HG03439 (cell line): Measurements from ENCODE around the gene HMCN2.
"Not testable (repeated sequence)": the region's sequence is repeated elsewhere in the genome, so short reads cannot be mapped to it uniquely, and the experiment has no call there.

ENCODE experiments used
- ATAC-seq: cut with Tn5 transposase; IDR thresholded peaks from one replicate; pipeline ENCODE4 v1.9.1; 2021; ENCODE audit warnings: mild to moderate bottlenecking, moderate library complexity; ENCODE audit not compliant: unreplicated experiment

Gene HMCN2

DNA sequence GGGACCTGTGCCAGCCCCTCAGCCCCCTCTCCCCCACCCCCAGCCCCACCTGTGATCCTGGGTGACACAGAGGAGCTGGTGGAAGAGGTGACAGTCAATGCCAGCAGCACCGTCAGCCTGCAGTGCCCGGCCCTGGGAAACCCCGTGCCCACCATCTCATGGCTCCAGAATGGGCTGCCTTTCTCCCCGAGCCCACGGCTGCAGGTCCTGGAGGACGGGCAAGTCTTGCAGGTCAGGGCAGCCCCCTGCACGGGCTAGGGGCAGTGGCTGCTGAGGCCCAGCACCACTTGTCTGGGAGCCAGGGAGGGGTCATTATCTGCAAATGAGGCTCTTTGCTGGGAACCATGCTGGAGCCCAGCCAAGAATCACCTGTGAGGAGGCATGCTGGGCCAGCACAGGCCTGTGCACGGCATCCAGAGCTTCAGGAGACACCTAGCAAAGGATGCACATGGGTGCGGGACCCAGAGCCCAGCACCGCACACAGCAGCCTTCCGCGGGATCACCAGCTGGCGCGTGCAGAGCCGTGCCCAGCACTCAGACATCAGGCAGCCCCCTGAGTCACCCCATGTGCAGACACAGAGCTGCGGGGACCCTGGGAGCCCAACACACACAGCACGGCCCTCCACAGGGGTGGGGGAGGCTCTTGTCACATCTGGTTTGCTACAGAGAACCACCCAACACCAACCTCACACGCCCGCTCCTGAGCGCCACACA lies 117.2 kb downstream of the HMCN2 start:
- ATAC-seq, result no peak

DNA sequence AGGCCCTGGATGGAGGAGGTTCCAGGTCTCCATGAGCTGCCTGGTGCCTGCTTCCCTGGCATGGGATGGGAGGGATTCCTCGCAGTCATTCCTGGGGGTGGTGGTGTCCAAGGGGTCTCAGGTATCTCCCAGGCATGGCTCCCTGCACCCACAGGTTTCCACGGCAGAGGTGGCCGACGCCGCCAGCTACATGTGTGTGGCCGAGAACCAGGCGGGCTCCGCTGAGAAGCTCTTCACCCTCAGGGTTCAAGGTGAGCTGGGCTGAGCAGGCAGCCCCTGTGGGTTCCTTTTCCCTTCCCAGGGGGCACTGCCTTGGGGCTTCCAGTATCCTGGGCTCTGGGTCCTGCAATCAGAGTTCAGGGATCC lies 117.8 kb downstream of the HMCN2 start:
- no peak for ATAC-seq

DNA sequence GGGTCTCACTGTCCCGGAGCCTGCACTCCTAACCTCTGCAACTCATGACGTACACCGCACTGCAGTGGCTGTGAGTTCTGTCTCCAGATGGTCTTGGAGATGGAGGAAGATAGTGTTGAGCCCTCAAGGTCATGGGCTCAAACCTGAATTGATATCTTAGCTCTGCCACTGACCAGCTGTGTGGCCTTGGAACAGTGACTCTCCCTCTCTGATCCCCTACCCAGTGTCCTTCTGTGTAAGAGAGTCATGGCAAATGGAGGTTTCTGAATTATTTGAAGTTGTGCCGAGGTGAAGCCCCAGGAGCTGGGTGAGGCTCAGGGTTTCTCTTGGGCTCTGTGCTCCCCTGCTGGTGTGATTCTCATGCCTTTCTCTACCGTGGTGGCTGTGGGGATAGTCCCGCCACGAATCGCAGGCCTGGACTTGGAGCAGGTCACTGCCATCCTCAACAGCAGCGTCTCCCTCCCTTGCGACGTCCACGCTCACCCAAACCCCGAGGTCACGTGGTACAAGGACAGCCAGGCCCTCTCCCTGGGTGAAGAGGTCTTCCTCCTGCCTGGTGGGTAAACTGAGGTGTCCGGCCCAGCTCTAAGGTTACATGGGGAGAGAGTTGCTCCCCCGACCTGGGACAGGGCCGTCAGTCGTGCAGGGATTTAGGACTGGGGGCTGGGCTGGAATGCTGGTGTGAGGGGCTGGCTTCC lies 118.6 kb downstream of the HMCN2 start:
- no peak for ATAC-seq

DNA sequence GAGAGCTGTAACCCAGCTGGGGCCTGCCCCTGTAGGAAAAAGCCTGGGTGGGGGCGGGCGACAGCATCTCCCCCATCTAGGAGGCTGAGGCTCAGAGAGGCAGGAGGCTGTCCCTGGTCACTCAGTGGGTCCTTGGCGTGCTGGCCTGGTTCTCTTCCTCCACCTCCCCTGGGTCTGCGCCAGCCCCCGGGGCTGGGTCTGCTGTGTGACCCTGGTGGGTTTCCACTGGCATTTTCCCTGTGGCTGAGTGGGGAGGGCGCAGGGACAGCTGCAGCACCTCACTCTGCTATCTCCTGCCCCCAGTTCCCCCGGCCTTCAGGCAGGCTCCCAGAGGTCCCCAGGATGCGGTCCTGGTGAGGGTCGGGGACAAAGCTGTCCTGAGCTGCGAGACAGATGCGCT lies 119.7 kb downstream of the HMCN2 start:
- no peak for ATAC-seq

DNA sequence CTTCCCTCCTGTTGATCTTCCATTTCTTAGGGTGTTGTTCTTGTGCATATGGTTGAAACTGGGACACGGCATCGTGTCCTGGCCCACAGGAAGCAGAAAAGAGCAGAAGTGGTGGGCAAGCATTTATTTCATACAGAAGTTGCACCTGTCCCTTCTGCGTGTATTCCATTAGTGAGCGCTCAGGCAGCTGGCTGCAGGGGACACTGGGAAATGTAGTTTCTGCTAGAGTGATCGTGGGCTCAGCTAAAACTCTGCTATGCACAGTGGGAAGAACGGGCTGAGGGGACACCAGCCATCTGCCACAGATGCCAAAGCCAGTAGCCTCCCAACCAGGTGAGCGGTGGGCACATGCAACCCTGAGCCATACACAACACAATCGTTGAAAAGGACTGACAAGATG lies 121.8 kb downstream of the HMCN2 start:
- ATAC-seq, result no peak

DNA sequence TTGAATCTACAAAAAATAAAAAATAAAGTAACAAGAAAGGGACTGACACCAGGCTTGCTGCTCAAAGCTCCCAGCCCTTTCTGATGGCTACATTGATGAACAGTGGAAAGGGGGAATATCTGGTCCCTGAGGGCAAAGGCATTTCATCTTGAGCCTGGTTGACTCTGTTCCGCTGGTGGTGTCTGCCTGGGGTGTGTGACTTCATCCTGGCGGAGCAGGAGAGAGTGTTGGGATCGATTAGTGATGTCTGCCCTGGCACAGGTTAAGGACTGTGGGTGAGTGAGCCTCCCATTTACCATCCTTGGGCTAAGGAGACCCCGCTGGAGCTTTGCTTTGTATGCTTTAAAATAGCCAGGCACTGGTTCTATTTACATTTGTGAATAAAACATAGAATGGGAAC lies 122.3 kb downstream of the HMCN2 start:
- ATAC-seq, result no peak

DNA sequence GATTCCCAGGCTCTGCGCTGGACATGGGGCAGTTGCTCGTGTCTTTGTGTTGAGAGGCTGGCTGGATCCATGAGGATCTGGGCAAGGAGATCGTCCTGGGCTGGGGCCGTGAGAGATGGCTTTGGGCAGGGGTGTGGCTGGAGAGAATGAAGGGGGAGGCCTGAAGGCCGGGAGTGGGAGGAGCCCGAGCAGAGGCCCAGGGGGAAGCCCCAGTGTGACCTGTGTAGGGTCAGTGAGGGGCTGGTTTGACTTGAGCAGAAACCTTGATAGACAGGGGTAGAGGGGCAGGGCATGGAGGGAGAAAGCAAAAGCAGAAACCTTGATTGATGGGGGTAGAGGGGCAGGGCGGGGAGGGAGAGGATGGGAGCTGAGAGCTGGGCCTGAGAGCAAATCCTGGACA lies 124.8 kb downstream of the HMCN2 start:
- no peak for ATAC-seq

DNA sequence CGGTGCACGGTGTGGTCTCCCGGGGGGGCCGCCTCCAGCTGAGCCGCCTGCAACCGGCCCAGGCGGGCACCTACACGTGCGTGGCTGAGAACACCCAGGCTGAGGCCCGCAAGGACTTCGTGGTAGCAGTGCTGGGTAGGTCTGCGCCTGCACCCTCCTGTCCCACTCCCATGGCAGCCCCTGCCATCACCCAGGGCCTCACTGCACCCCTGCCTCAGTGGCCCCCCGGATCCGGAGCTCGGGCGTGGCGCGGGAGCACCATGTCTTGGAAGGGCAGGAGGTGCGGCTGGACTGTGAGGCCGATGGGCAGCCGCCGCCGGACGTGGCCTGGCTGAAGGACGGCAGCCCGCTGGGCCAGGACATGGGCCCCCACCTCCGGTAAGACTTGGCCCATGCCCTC lies 125.4 kb downstream of the HMCN2 start:
- ATAC-seq, result no peak

DNA sequence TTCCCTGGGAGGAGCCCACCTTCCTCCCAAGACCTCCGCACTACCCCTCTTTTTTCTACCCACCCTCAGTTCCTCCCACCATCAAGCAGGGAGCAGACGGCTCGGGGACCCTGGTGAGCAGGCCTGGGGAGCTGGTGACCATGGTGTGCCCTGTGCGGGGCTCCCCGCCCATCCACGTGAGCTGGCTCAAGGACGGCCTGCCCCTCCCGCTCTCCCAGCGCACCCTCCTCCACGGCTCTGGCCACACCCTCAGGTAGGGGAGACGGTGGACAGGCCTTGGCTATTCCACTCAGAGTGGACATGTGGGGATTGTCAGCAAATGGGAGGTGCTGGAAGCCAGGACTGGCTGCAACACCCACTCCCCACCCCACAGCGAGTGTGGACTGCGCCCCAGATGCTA lies 126.3 kb downstream of the HMCN2 start:
- ATAC-seq, result no peak

DNA sequence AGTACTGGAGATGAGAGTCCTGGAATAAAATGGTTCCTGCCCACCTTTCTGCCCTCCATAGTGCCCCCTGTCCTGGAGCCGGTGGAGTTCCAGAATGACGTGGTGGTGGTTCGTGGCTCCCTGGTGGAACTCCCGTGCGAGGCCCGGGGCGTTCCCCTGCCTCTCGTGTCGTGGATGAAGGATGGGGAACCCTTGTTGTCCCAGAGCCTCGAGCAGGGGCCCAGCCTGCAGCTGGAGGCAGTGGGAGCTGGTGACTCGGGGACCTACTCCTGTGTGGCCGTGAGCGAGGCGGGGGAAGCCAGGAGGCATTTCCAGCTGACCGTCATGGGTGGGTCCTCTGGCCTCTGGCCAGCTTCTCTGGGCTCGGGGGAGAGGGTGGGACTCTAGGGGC lies 128.1 kb downstream of the HMCN2 start:
- no peak for ATAC-seq

DNA sequence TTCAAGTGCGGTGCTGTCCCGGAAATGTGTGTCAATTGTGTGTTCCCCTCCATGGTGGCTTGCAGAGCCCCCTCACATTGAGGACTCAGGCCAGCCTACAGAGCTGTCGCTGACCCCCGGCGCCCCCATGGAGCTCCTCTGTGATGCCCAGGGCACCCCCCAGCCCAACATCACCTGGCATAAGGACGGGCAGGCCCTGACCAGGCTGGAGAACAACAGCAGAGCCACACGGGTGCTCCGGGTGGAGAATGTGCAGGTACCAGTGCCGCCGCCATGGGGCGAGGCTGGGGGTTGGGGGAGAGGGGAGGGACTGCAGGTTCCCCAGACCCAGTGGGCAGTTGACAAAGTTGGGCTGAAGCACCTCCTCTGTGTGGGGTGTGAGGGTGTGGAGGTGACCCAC lies 128.8 kb downstream of the HMCN2 start:
- ATAC-seq, result no peak

DNA sequence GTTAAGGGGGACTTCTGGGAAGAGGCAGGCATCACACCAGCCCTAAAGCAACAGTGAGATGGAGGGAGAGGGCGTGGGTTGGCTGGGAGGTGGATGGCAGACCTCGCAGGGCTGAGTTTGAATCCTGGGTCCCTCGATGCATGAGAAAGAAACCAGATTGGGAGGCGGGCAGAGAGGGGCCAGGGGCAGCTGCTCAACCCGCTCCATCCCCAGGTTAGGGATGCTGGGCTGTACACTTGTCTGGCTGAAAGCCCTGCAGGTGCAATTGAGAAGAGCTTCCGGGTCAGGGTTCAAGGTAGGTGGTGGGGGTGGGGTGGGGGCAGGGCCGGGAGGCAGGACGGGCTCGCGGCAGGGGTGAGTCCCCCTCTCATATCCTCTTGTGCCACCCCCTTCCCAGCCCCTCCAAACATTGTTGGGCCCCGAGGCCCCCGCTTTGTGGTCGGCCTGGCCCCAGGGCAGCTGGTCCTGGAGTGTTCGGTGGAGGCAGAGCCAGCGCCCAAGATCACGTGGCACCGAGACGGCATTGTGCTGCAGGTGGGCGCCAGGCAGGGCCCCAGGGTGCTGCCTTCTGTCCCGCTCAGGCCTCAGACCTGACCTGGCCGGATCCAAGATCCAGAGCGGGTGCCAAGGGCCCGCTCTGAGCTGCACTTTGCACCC lies 129.4 kb downstream of the HMCN2 start:
- no peak for ATAC-seq

DNA sequence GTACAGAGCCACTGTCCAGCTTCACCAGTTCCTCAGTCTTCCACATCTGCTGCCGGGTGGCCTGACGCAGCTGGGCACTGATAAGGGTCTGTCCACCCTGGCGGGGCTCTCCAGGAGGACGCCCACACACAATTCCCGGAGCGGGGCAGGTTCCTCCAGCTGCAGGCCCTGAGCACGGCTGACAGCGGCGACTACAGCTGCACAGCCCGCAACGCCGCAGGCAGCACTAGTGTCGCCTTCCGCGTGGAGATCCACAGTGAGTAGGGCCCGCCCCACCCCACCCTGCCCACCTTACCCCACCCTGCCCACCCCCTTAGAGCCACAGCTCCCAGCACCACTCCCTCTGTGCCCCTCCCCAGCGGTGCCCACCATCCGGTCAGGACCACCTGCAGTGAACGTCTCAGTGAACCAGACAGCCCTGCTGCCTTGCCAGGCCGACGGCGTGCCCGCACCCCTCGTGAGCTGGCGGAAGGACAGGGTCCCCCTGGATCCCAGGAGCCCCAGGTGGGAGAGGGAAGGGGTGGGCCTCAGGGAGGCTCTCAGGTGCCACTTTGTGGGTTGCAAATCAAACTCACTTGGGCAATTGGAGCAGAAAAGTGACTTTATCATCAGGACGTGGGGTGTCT lies 130.4 kb downstream of the HMCN2 start:
- ATAC-seq, result no peak

DNA sequence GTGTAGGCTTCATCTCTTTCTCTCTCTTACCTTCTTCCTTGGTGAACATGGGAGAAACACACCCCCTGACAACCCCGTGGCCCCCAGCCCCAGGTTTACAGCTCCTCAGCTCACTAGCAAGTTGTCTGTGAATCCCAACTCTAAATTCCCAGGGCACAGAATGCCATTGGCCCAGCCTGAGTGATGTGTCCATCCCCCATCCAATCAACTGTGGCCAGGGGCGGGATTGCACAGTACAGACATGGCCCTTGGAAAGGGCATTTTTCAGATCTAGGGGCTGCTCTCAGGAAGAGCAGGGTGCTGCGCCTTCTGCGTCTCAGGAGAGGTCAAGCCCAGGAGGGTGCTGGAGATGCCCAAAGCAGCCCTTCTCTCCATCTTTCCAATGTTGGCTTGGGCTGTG lies 131.0 kb downstream of the HMCN2 start:
- no peak for ATAC-seq

DNA sequence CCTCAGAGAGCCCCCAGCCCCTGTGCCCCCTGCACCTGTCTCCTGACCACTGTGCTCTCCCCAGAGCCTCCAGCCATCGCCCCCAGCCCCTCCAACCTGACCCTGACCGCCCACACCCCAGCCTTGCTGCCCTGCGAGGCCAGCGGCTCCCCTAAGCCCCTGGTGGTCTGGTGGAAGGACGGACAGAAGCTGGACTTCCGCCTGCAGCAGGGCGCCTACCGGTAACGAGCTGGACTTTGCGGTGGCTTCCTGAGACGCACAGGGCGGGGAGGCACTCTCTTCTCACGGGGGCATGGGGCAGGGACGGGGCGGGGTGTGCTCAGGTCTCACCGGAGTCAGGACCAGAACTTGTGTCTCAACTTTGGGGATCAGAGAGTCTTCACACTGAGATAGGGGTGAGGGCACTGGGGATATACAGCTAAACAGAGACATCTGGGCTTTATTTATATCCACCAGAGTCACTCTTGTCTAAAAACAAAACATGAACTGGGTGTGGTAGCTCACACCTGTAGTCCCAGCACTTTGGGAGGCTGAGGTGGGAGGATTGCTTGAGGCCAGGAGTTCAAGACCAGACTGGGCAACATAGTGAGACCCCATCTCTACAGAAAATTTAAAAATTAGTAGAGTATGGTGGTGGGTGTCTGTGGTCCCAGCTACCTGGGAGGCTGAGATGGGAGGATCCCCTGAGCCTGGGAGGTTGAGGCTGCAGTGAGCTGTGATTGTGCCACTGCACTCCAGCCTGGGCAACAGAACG lies 133.1 kb downstream of the HMCN2 start:
- no peak for ATAC-seq

DNA sequence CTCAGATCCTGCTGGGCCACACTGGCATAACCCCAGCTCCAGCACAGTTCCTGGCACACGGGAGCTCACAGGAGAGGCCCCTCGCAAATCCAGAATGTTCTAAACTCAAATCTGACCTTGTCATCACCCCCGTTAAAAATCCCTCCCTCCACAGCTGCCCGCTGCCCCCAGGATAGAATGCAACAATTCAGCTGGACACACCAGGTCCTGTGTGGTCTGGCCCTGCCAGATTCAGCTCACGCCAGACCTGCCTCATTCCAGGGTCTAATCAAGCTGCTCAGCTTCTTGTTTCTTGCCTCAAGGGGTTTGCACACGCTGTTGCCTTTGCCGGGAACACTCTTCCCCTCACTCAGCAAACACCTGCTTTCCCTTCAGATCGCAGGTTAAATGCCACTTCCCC lies 134.2 kb downstream of the HMCN2 start:
- ATAC-seq, result no peak

DNA sequence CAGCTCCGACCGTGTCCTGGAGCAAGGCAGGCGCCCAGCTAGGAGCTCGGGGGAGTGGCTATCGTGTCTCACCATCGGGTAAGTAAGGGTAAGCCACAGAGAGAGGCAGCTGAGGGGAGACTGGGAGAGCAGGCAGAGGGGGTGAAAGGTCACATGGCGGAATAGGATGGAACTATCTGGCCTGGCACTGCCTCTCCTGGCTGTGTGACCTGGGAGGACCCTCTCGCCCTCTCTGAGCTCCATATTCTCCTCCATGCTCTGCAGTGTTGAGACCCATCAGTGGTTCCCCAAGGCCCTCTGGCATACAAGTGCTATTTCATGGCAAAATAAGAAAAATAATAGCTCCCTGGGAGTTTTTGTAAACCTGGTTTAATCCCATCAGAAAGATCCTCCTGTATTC lies 135.3 kb downstream of the HMCN2 start:
- ATAC-seq, result no peak

DNA sequence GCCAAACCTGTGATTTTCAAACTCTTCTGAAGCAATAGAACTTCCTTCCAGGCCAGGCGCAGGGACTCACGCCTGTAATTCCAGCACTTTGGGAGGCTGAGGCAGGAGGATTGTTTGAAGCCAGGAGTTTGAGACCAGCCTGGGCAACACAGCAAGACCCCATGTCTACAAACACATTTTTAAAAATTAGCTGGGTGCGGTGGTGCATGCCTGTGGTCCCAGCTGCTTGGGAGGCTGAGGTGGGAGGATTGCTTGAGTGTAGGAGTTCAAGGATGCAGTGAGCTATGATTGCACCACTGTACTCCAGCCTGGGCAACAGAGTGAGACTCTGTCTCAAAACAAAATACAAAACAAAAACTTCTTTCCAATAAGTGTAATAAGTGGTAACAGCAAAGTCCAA lies 136.2 kb downstream of the HMCN2 start:
- ATAC-seq, result not testable (repeated sequence)

DNA sequence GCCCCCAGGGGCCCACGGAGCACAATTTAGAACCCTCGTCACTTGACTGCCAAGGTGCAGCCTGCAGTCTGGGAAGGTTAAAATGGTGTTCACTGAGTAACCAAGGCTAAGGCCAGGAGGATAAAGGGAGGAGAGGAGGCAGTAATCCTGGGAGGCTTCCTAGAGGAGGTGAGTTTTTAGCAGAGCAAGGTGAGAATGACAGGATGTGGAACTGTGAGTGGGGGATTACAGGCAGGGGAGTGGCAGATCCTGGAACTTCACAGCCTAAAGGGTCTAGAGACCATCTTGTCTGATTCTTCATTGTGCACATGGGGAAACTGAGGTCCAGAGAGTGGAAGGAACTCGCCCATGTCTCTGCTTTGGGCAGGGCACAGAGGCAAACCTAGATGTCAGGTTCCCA lies 136.7 kb downstream of the HMCN2 start:
- ATAC-seq, result no peak

DNA sequence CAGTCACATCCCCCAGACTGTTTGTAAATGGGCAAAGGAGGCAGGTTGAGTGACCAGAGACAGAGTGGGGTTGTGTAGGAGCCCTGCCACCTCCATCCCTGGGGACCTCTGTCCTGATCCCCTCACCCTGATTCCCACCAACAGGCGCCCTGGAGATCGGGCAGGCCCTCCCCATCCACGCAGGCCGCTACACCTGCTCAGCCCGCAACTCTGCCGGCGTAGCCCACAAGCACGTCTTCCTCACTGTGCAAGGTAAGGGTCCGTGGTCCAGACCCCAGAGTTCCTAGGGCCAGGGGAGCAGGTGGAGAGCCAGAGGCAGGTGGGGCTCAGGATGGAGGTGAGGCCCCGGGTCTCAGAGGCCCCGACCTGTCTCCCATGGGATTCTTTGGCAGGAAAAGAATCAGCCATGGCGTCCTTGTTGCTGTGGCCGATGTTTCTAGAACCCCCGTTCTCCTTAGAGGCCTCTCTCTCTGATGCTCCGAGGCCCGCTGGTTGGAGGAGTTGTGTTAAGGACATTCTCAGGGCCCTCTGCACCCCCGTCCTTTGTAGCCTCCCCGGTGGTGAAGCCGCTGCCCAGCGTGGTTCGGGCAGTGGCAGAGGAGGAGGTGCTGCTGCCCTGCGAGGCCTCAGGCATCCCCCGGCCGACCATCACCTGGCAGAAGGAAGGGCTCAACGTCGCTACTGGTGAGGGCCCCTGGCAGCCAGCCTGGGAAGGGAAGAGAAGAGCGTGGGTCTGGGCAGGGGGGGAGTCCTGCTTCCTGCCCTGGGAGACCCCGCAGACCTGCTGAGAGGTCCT lies 137.3 kb downstream of the HMCN2 start:
- ATAC-seq, result no peak
